Left lung (tissue), 10 donors: Measurements from ENCODE around the gene RPS16. TPM values are rescaled to one million over a fixed set of nuclear protein-coding genes. Genes with fewer than 3 reads are reported as not detected.

Source experiments
- ATAC-seq: fragments of 200-7000 bp; cut with Tn5 transposase; one replicate; pipeline ENCODE4 v1.9.1; 2020; ENCODE audit warnings: moderate library complexity
- DNase-seq, 4 donors: peaks; one replicate each; pipeline ENCODE4 v3.0.0-alpha.2; 2013 to 2020
- H3K27ac ChIP-seq, 2 donors: fragments of 200-600 bp; sonication (generic) in 1 of 2; one replicate each; pipeline versions ENCODE4 v1.5.0 to v1.8.0; 2020 to 2021
- H3K27me3 ChIP-seq, 2 donors: fragments of 200-600 bp; sonication (generic) in 1 of 2; one replicate each; pipeline versions ENCODE4 v1.5.0 to v1.8.0; 2020 to 2021
- H3K36me3 ChIP-seq, 2 donors: fragments of 200-600 bp; sonication (generic) in 1 of 2; one replicate each; pipeline versions ENCODE4 v1.5.0 to v1.8.0; 2020 to 2021
- H3K4me1 ChIP-seq, 2 donors: fragments of 200-600 bp; one replicate each; pipeline ENCODE4 v1.8.0; 2021
- H3K4me3 ChIP-seq, 2 donors: fragments of 200-600 bp; sonication (generic) in 1 of 2; one replicate each; pipeline versions ENCODE4 v1.5.0 to v1.8.0; 2020 to 2021; ENCODE audit warnings: mild to moderate bottlenecking in 1 of 2
- H3K9me3 ChIP-seq, 2 donors: fragments of 200-600 bp; sonication (generic) in 1 of 2; one replicate each; pipeline versions ENCODE4 v1.5.0 to v1.8.0; 2020 to 2021
- CTCF ChIP-seq, 2 donors: fragments of 200-600 bp; sonication (generic) in 1 of 2; IDR thresholded peaks; one replicate each; pipeline versions ENCODE4 v1.5.0 to v1.8.0; 2021; ENCODE audit warnings: antibody characterized with exemption in 2 of 2
- intact Hi-C, 2 donors: fragments of 100-400 bp; cut with DNase I; formaldehyde crosslinking; loops; one replicate each; pipeline versions ENCODE4 v1.11.2 to v1.14.2; 2022
- polyA plus RNA-seq, 6 donors: library from polyadenylated mRNA; unstranded; fragments of 120-200 nt; gene quantifications; one replicate each; pipeline ENCODE4 v1.2.1, GENCODE V29; 2013; ENCODE audit not compliant: insufficient read length in 6 of 6
- total RNA-seq, 2 donors: library from RNA; stranded (reverse); fragmentation: NEBNext Ultra II Directional; extraction: Animal tissue kit (Norgen Biotek cat#: 25700); gene quantifications; one replicate each; pipeline ENCODE4 v1.2.1, GENCODE V29; 2021
- donor health status: DM: no; HTN: yes; CAD: no.
- donor health status: DM: no; HTN: no; CAD: no.

The RPS16 gene
- total and polyA plus RNA-seq, 8 donors, result 1,386 to 1,755 (median 1,500) TPM

GRCh38 chr19:39407410-39407659 lies 28.4 kb downstream of the RPS16 start:
- DNase-seq (no peak), ATAC-seq (no peak)
- intact Hi-C loops, result no loop called here
- H3K27ac ChIP-seq, result peak overlapping the region; percentile 98 to 100
- H3K4me1 ChIP-seq, result peaks cover 19 to 58% of the 10 kb centered on the region in 2 donors
- peak overlapping the region; percentile 99 to 100 for H3K4me3 ChIP-seq
- TF ChIP-seq CTCF (IDR thresholded peaks at IDR 0.05), result no peak
- no peaks in the 10 kb centered on the region for H3K27me3 ChIP-seq
- no peaks in the 10 kb centered on the region for H3K9me3 ChIP-seq
- H3K36me3 ChIP-seq, result peaks cover 9 to 21% of the 10 kb centered on the region in 2 donors

- DNase-seq, result peak; percentile 86 to 96 (median 89)
- Histone ChIP-seq H3K4me1 (peaks cover 24 to 62% of the 10 kb centered on the region in 2 donors), H3K4me3 (peak within 1 kb of the TSS; percentile 99 to 100), H3K9me3 (no peaks in the 10 kb centered on the region), H3K36me3 (peaks cover 9 to 21% of the 10 kb centered on the region in 2 donors), H3K27ac (peak within 1 kb of the TSS; percentile 98 to 100), H3K27me3 (no peaks in the 10 kb centered on the region)
- no peak for TF ChIP-seq CTCF (IDR thresholded peaks at IDR 0.05)
- ATAC-seq, result peak; percentile 28
- intact Hi-C loops, result no loop called here
These were observed 28.9 kb downstream of the RPS16 start, which contains the start of gene ZFP36 for GRCh38 chr19:39406656-39407409. Gene ZFP36, plus strand, starts transcription at chr19:39406847. Its CDS starts 58 bp downstream, at chr19:39406905.

GRCh38 chr19:39405958-39406655 lies 29.6 kb downstream of the RPS16 start:
- TF ChIP-seq CTCF (IDR thresholded peaks at IDR 0.05), result no peak
- Histone ChIP-seq H3K27ac (peak overlapping the region; percentile 98 to 100), H3K27me3 (no peaks in the 10 kb centered on the region), H3K4me1 (peaks cover 26 to 62% of the 10 kb centered on the region in 2 donors), H3K36me3 (peaks cover 9 to 21% of the 10 kb centered on the region in 2 donors), H3K9me3 (no peaks in the 10 kb centered on the region), H3K4me3 (peak overlapping the region; percentile 99 to 100)
- DNase-seq, result no peak
- intact Hi-C loops, result no loop called here
- no peak for ATAC-seq

GRCh38 chr19:39405261-39405957 lies 30.3 kb downstream of the RPS16 start:
- Histone ChIP-seq H3K4me1 (peaks cover 19 to 62% of the 10 kb centered on the region in 2 donors), H3K36me3 (peaks cover 9 to 21% of the 10 kb centered on the region in 2 donors), H3K4me3 (peak overlapping the region in 1 of 2 donors; percentile 100), H3K9me3 (no peaks in the 10 kb centered on the region), H3K27me3 (no peaks in the 10 kb centered on the region), H3K27ac (peak overlapping the region; percentile 98 to 100)
- DNase-seq, result no peak
- intact Hi-C loops, result no loop called here
- TF ChIP-seq CTCF (IDR thresholded peaks at IDR 0.05), result no peak
- no peak for ATAC-seq
